K562 (cell line): ENCODE data around the gene TRABD2B. TPM values are rescaled to one million over a fixed set of nuclear protein-coding genes. Genes with fewer than 3 reads are reported as not detected.
A peak's percentile ranks its signal among the peaks of the same experiment; 100 is the strongest.

Experiments
- ATAC-seq: fragments of 200-7000 bp; cut with Tn5 transposase; 3 replicates; pipeline ENCODE4 v1.9.1; 2020; ENCODE audit warnings: moderate library complexity
- BruUV-seq: library from RNA; stranded (reverse); fragments of 400-500 nt; replicated peaks from 2 replicates; lab custom pipeline; 2021; lab: Mats Ljungman, UMichigan
- CTCF ChIA-PET: fragments of 300-600 bp; formaldehyde crosslinking; extraction: SDS; loops from one replicate; lab custom pipeline; 2021; ENCODE audit warnings: low intra/inter-chr PET ratio; lab: Yijun Ruan, JAX
- POLR2A ChIA-PET: fragments of 300-600, 350-650 bp; sonication (Branson Sonifier 250); formaldehyde crosslinking; extraction: SDS; loops from one replicate; lab custom pipeline; 2021; ENCODE audit warnings: antibody characterized with exemption, inconsistent platforms; lab: Yijun Ruan, JAX
- DNase-seq, 4 experiments: peaks; one replicate each; pipeline versions ENCODE4 v3.0.0 to v3.0.0-alpha.2; 2011 to 2018; ENCODE audit warnings: low spot score in 3 of 4, mixed read lengths in 3 of 4; ENCODE audit errors: extremely low read depth in 1 of 4
- FAIRE-seq: peaks from 2 replicates; lab custom pipeline; 2011; peaks lifted over from hg19 to GRCh38; lab: Jason Lieb, UNC
- H2AFZ ChIP-seq: 2 replicates; pipeline ENCODE4 v1.6.0; 2011; ENCODE audit warnings: low read depth, low read length, control low read depth, inconsistent platforms
- H3K27ac ChIP-seq: fragments of 200-600 bp; 3 replicates; pipeline ENCODE4 v1.8.0; 2011; ENCODE audit warnings: low read depth, mild to moderate bottlenecking, control low read depth, inconsistent platforms, low read length, moderate library complexity, mixed read lengths; ENCODE audit errors: extremely low read depth
- H3K27me3 ChIP-seq, 2 experiments: fragments of 300-600 bp in 1 of 2; 2 replicates in 1 of 2; 3 replicates in 1 of 2; pipeline versions ENCODE4 v1.6.0 to v1.8.0; 2011; ENCODE audit warnings: inconsistent platforms in 2 of 2, low read length in 2 of 2, mild to moderate bottlenecking in 1 of 2, mixed read lengths in 1 of 2, moderate library complexity in 1 of 2; ENCODE audit not compliant: control insufficient read depth in 2 of 2, insufficient read depth in 2 of 2
- H3K36me3 ChIP-seq: fragments of 300-600 bp; 3 replicates; pipeline ENCODE4 v1.8.0; 2011; ENCODE audit warnings: mild to moderate bottlenecking, low read length, inconsistent platforms; ENCODE audit not compliant: control insufficient read depth, insufficient read depth
- H3K4me1 ChIP-seq, 2 experiments: fragments of 200-600 bp in 1 of 2; replicated peaks in 1 of 2; 2 replicates in 1 of 2; 3 replicates in 1 of 2; pipeline versions ENCODE4 v1.5.1 to v1.8.0; 2011; ENCODE audit warnings: inconsistent platforms in 2 of 2, low read length in 2 of 2, mild to moderate bottlenecking in 1 of 2, mixed read lengths in 1 of 2, moderate library complexity in 1 of 2; ENCODE audit not compliant: control insufficient read depth in 2 of 2, insufficient read depth in 2 of 2
- H3K4me2 ChIP-seq: 2 replicates; pipeline ENCODE4 v1.6.1; 2011; ENCODE audit warnings: low read length, control low read depth, inconsistent platforms, mixed read lengths; ENCODE audit not compliant: insufficient read depth
- H3K4me3 ChIP-seq: fragments of 200-600 bp; sonication (generic), shearing (Covaris generic); 2 replicates; pipeline ENCODE4 v1.5.1; 2016; ENCODE audit warnings: control low read depth, inconsistent platforms
- H3K79me2 ChIP-seq: fragments of 200-600 bp; 3 replicates; pipeline ENCODE4 v1.8.0; 2011; ENCODE audit warnings: low read length, inconsistent platforms; ENCODE audit not compliant: control insufficient read depth, insufficient read depth
- H3K9ac ChIP-seq, 2 experiments: 2 replicates each; pipeline versions ENCODE4 v1.6.0 to v1.6.1; 2011; ENCODE audit warnings: low read depth in 2 of 2, low read length in 2 of 2, control low read depth in 1 of 2, inconsistent platforms in 1 of 2, mild to moderate bottlenecking in 1 of 2, mixed read lengths in 1 of 2; ENCODE audit not compliant: insufficient read depth in 1 of 2
- H3K9me1 ChIP-seq: one replicate; pipeline ENCODE4 v1.6.0; 2011; ENCODE audit warnings: inconsistent platforms, mild to moderate bottlenecking, low read length, moderate library complexity; ENCODE audit not compliant: control insufficient read depth, insufficient read depth
- H3K9me3 ChIP-seq: replicated peaks from 2 replicates; pipeline ENCODE4 v1.5.1; 2011; ENCODE audit warnings: low read depth, low read length, inconsistent platforms; ENCODE audit not compliant: control insufficient read depth, insufficient read depth
- H4K20me1 ChIP-seq: replicated peaks from 2 replicates; pipeline ENCODE4 v1.6.1; 2011; ENCODE audit warnings: low read length, inconsistent platforms, mixed read lengths; ENCODE audit not compliant: control insufficient read depth, insufficient read depth
- BRD4 ChIP-seq: fragments of 200-600 bp; sonication (generic); IDR thresholded peaks from 2 replicates; pipeline ENCODE4 v1.6.1; 2017; ENCODE audit warnings: inconsistent platforms
- CEBPB ChIP-seq: fragments of 450-650 bp; IDR thresholded peaks from 2 replicates; pipeline ENCODE4 v1.6.1; 2016; ENCODE audit warnings: missing genetic modification characterization, missing compliant biosample characterization
- CEBPG ChIP-seq, 3 experiments: fragments of 200-800 bp in 1 of 3; sonication (Bioruptor generic) in 1 of 3; sonication (generic) in 1 of 3; formaldehyde crosslinking in 1 of 3; IDR thresholded peaks in 2 of 3; conservative IDR thresholded peaks in 1 of 3; 2 replicates each; pipeline versions ENCODE4 v1.6.1 to v1.8.0; 2016 to 2022; ENCODE audit warnings: missing compliant biosample characterization in 2 of 3, missing genetic modification characterization in 2 of 3, mild to moderate bottlenecking in 1 of 3, missing genetic modification reagents in 1 of 3
- CEBPZ ChIP-seq: fragments of 150-350 bp; IDR thresholded peaks from 2 replicates; pipeline ENCODE4 v1.6.1; 2014; ENCODE audit warnings: low read depth, mild to moderate bottlenecking, low read length, borderline replicate concordance
- CLOCK ChIP-seq: fragments of 250-450 bp; sonication (Bioruptor Pico); IDR thresholded peaks from 2 replicates; pipeline ENCODE4 v1.4.0; 2020; ENCODE audit warnings: mild to moderate bottlenecking, moderate library complexity, borderline replicate concordance
- COPS2 ChIP-seq: fragments of 450-650 bp; conservative IDR thresholded peaks from 2 replicates; pipeline ENCODE4 v1.6.1; 2016; ENCODE audit warnings: mild to moderate bottlenecking, moderate library complexity
- DACH1 ChIP-seq: fragments of 450-650 bp; IDR thresholded peaks from 2 replicates; pipeline ENCODE4 v1.6.1; 2018; ENCODE audit not compliant: partially characterized antibody
- FOSL1 ChIP-seq: fragments of 200-800 bp; sonication (Bioruptor generic); conservative IDR thresholded peaks from 2 replicates; pipeline ENCODE4 v1.6.1; 2016; ENCODE audit warnings: missing genetic modification characterization, missing compliant biosample characterization
- JUND ChIP-seq, 2 experiments: IDR thresholded peaks; 2 replicates in 1 of 2; 3 replicates in 1 of 2; pipeline ENCODE4 v1.6.1; 2011; ENCODE audit warnings: borderline replicate concordance in 2 of 2, low read depth in 2 of 2, low read length in 2 of 2, improper control_type of control experiment in 1 of 2, missing biosample characterization in 1 of 2, missing genetic modification characterization in 1 of 2, missing genetic modification reagents in 1 of 2
- WGBS: fragments of 100-300 bp; shearing (Covaris generic); methylation state at CpG from one replicate; pipeline ENCODE4 v1.1.6; 2016; ENCODE audit warnings: low coverage, mixed read lengths; ENCODE audit not compliant: insufficient coverage; ENCODE audit errors: missing lambda C conversion rate; 5-methylcytosine and 5-hydroxymethylcytosine counted together
- in situ Hi-C: fragments of 300-500 bp; cut with MboI; formaldehyde crosslinking; loops from 4 replicates; pipeline ENCODE4 v1.15.0; 2018; ENCODE audit warnings: inconsistent platforms, mixed read lengths
- intact Hi-C: fragments of 100-400 bp; cut with micrococcal nuclease; formaldehyde crosslinking; loops from 2 replicates; pipeline ENCODE4 v1.14.2; 2022
- polyA plus RNA-seq, 8 experiments: library from polyadenylated mRNA; depleted of rRNA in 4 of 8; stranded (reverse) in 5 of 8; unstranded in 3 of 8; fragments of >200 nt; fragmentation: Nextera tagmentation in 2 of 8; fragmentation: Illumina TruSeq in 1 of 8; extraction: Ambion mirVana in 2 of 8; extraction: Trizol in 1 of 8; gene quantifications; 2 replicates each; pipeline versions ENCODE4 v1.2.1 to v1.2.3, GENCODE V29; 2011 to 2014; ENCODE audit warnings: inconsistent platforms in 1 of 8, missing spikeins in 1 of 8
- total RNA-seq, 7 experiments: library from RNA; depleted of rRNA in 6 of 7; stranded (reverse); fragments of >200 nt in 6 of 7; fragmentation: Illumina TruSeq in 2 of 7; extraction: Trizol in 2 of 7; gene quantifications; 2 replicates each; pipeline versions ENCODE4 v1.2.1 to v1.2.3, GENCODE V29; 2011 to 2021; ENCODE audit warnings: low replicate concordance in 1 of 7

Gene TRABD2B
- total and polyA plus RNA-seq, 9 of the 15 experiments (the other 6 are each of a cell fraction or from before 2014, with no cell fraction given): not detected

GRCh38 chr1:48026275-48026674 lies 29.1 kb upstream of the TRABD2B start:
- ATAC-seq (no peak), DNase-seq (no peak), FAIRE-seq (no peak)
- whole genome bisulfite sequencing: 0% methylated on average over 2 of the region's 2 CpGs
- Histone ChIP-seq H3K4me1 (no peaks in the 10 kb centered on the region; a peak in 1 of 5 replicates), H3K27me3 (no peaks in the 10 kb centered on the region; a peak in 1 of 5 replicates), H4K20me1 (no peaks in the 10 kb centered on the region), H3K79me2 (no peaks in the 10 kb centered on the region), H3K4me3 (no peak overlapping the region), H3K9ac (no peak overlapping the region), H3K4me2 (no peak overlapping the region), H3K9me1 (no peaks in the 10 kb centered on the region), H3K27ac (no peak overlapping the region), H3K9me3 (no peaks in the 10 kb centered on the region), H2AFZ (no peak overlapping the region), H3K36me3 (no peaks in the 10 kb centered on the region)
- ChIA-PET CTCF (no interaction called here), POLR2A (interaction anchor here (0.8 to 1.1 kb wide), 3 partner anchors 9 to 27 kb away, joined by 3 to 4 read pairs (median 3); no protein-coding TSS in a partner anchor)
- in situ Hi-C loops: no loop called here
- intact Hi-C loops: no loop called here
- TF ChIP-seq FOSL1 (tag) (peak; percentile 92), CEBPG (CRISPR knock-in tag; IDR thresholded peaks at IDR 0.05) (no peak), CEBPG (tag; conservative IDR thresholded peaks at IDR 0.05 in 1 of 2, IDR thresholded peaks at IDR 0.05 in 1 of 2) (peak; percentile 53 to 74), CEBPB (tag) (peak; percentile 45), COPS2 (no peak), JUND (IDR thresholded peaks at IDR 0.05; ENCODE audit: borderline replicate concordance, low read depth, low read length) (no peak), JUND (tag; IDR thresholded peaks at IDR 0.05; ENCODE audit: borderline replicate concordance, low read depth, low read length) (0 out of 3 replicates have a peak, but pooled peaks have one; percentile 23), DACH1 (no peak), CLOCK (no peak), CEBPZ (no peak), BRD4 (no peak)
- BruUV-seq: no TSS peak
